ENCODE measurements around the gene POLR2L. TPM values are rescaled to one million over a fixed set of nuclear protein-coding genes. Genes with fewer than 3 reads are reported as not detected.
A peak's percentile ranks its signal among the peaks of the same experiment; 100 is the strongest.

The POLR2L gene
- total and polyA plus RNA-seq, 2 of the 13 experiments (the other 11 are each of a cell fraction or from before 2014, with no cell fraction given) = 104 to 114 TPM

GRCh38 chr11:831118-831864 is 11.0 kb downstream of the POLR2L start:
- intact Hi-C loops (cut with micrococcal nuclease; ENCODE audit: unreplicated experiment) = no loop called here

More at GRCh38 chr11:831118-831864, 11.0 kb downstream of the POLR2L start:
- in situ Hi-C loops (cut with HindIII; ENCODE audit: extremely low pct_ligation_motif_present, low pct_unique_long_range_greater_than_20kb) = no loop called here
- Histone ChIP-seq H3K36me3 (replicated peaks in 1 of 2; ENCODE audit: control insufficient read depth in 1 of 2, insufficient read depth in 2 of 2, low read length in 2 of 2) (peaks cover 0 to under 1% of the 10 kb centered on the region in 2 experiments; a peak in 1 of 5 replicates), H3K4me2 (ENCODE audit: low read depth, low read length) (peak overlapping the region; percentile 87), H4K20me1 (ENCODE audit: insufficient read depth, low read length) (peaks cover 7% of the 10 kb centered on the region; the same call in 1 of the 2 replicates), H3K79me2 (ENCODE audit: insufficient read depth, low read length) (peaks cover 11% of the 10 kb centered on the region), H2AFZ (ENCODE audit: low read length) (no peak overlapping the region), H3K9ac (ENCODE audit: insufficient read depth, low read depth, low read length) (peak overlapping the region; percentile 37; the same call in 1 of the 2 replicates), H3K27me3 (ENCODE audit: control insufficient read depth in 1 of 2, insufficient read depth in 2 of 2, low read length in 2 of 2) (no peaks in the 10 kb centered on the region), H3K4me3 (replicated peaks in 1 of 3; ENCODE audit: insufficient read depth in 1 of 3, low read depth in 2 of 3, low read length in 3 of 3) (peak overlapping the region; percentile 28 to 81 (median 49); a peak in 3 of 6 replicates), H3K27ac (ENCODE audit: extremely low read length, insufficient read depth, low read length) (no peak overlapping the region), H3K9me3 (ENCODE audit: low read length) (no peaks in the 10 kb centered on the region), H3K4me1 (ENCODE audit: insufficient read depth, low read length) (peaks cover 71% of the 10 kb centered on the region)
- ATAC-seq = no peak
- no TSS peak for BruUV-seq (replicated peaks)
- 60% methylated on average over 17 of the region's 31 CpGs for WGBS (ENCODE audit: low lambda C conversion rate)
- no peak for DNase-seq (ENCODE audit: low spot score)
- FAIRE-seq = no peak
- ChIA-PET POLR2A (interaction anchor here (1.0 to 16.1 kb wide), 5 partner anchors 10 to 54 kb away, joined by 3 to 264 read pairs (median 18); partner anchors contain the start of genes PNPLA2, POLR2L, RPLP2 and TSPAN4), CTCF (ENCODE audit: low intra/inter-chr PET ratio, low total read pairs) (no interaction called here)
- no peak for TF ChIP-seq ZNF460 (CRISPR knock-in tag; IDR thresholded peaks at IDR 0.05; ENCODE audit: borderline replicate concordance)
- no peak for TF ChIP-seq JDP2 (CRISPR knock-in tag; IDR thresholded peaks at IDR 0.05; ENCODE audit: borderline replicate concordance)
- TF ChIP-seq ZNF652 (CRISPR knock-in tag; IDR thresholded peaks at IDR 0.05; ENCODE audit: borderline replicate concordance, low read depth) = no peak
- no peak for TF ChIP-seq IRF1 (CRISPR knock-in tag; IDR thresholded peaks at IDR 0.05; ENCODE audit: low read depth)
- no peak for TF ChIP-seq ZNF782 (CRISPR knock-in tag; IDR thresholded peaks at IDR 0.05; ENCODE audit: borderline replicate concordance)
- TF ChIP-seq ARNT2 (CRISPR knock-in tag; IDR thresholded peaks at IDR 0.05; ENCODE audit: low read depth) = peak; percentile 5; the same call in 1 of the 2 replicates
- no peak for TF ChIP-seq IKZF1 (IDR thresholded peaks at IDR 0.05)
- peak; percentile 9 for TF ChIP-seq ZNF883 (CRISPR knock-in tag; IDR thresholded peaks at IDR 0.05; ENCODE audit: not compliant biosample characterization)
- TF ChIP-seq FLYWCH1 (CRISPR knock-in tag; IDR thresholded peaks at IDR 0.05) = no peak
- TF ChIP-seq HDAC2 (CRISPR knock-in tag; IDR thresholded peaks at IDR 0.05) = no peak
- no peak for TF ChIP-seq FOXC1 (CRISPR knock-in tag; IDR thresholded peaks at IDR 0.05; ENCODE audit: borderline replicate concordance)
- TF ChIP-seq ZNF225 (CRISPR knock-in tag; IDR thresholded peaks at IDR 0.05) = no peak
- TF ChIP-seq PRDM4 (CRISPR knock-in tag; IDR thresholded peaks at IDR 0.05; ENCODE audit: borderline replicate concordance) = no peak
- TF ChIP-seq TBX3 (IDR thresholded peaks at IDR 0.05; ENCODE audit: borderline replicate concordance) = no peak
- TF ChIP-seq MXD3 (CRISPR knock-in tag; IDR thresholded peaks at IDR 0.05) = no peak
- 0 out of 2 replicates have a peak, but pooled peaks have one; percentile 1 for TF ChIP-seq ZSCAN21 (CRISPR knock-in tag; IDR thresholded peaks at IDR 0.05; ENCODE audit: borderline replicate concordance)
- no peak for TF ChIP-seq ZBTB3 (CRISPR knock-in tag; IDR thresholded peaks at IDR 0.05; ENCODE audit: borderline replicate concordance, low read depth)
- no peak for TF ChIP-seq SMARCE1 (IDR thresholded peaks at IDR 0.05; ENCODE audit: borderline replicate concordance)
- no peak for TF ChIP-seq ZNF629 (CRISPR knock-in tag; conservative IDR thresholded peaks at IDR 0.05)
